Left colon (tissue), 2 donors: ENCODE measurements around the gene SIRT6. TPM values are rescaled to one million over a fixed set of nuclear protein-coding genes. Genes with fewer than 3 reads are reported as not detected.
A peak's percentile ranks its signal among the peaks of the same experiment; 100 is the strongest.
"Not testable (repeated sequence)": the region's sequence is repeated elsewhere in the genome, so short reads cannot be mapped to it uniquely, and the experiment has no call there.

Experiments used
- ATAC-seq: fragments of 200-7000 bp; cut with Tn5 transposase; one replicate; pipeline ENCODE4 v1.9.1; 2020; ENCODE audit warnings: mild to moderate bottlenecking, moderate library complexity
- DNase-seq, 2 donors: peaks; one replicate each; pipeline ENCODE4 v3.0.0-alpha.2; 2020
- intact Hi-C, 2 donors: fragments of 100-400 bp; cut with DNase I in 1 of 2; cut with micrococcal nuclease in 1 of 2; formaldehyde crosslinking; loops; one replicate each; pipeline versions ENCODE4 v1.11.2 to v1.14.0; 2022; cut with DNase I, micrococcal nuclease
- long read RNA-seq: library from polyadenylated mRNA; unstranded; transcript quantifications from one replicate; pipeline ENCODE4 v2.0.0, GENCODE V29; 2021
- total RNA-seq, 2 donors: library from RNA; stranded (reverse); fragmentation: NEBNext Ultra II Directional; extraction: Animal tissue kit (Norgen Biotek cat#: 25700); gene quantifications; one replicate each; pipeline ENCODE4 v1.2.1, GENCODE V29; 2021
- donor health status: DM: no; HTN: no; CAD: no.
- donor health status: DM: yes; HTN: yes; CAD: no.

SIRT6 gene
- total RNA-seq = 100 to 1,000 TPM in 1 of 2 donors, 10 to 100 TPM in 1; 96.1 to 149 TPM
- long read RNA-seq, transcript SIRT6-204 (2 exons, 371 nt) = major isoform, 6 of 13 reads
- long read RNA-seq, partial matches to known transcripts = 1 of 13 reads
- long read RNA-seq, other reads (novel, unspliced or antisense) = 3 of 13 reads

GRCh38 chr19:4182084-4182810, at the start of gene SIRT6, which contains the start of gene ANKRD24:
Gene SIRT6 (minus strand): TSS chr19:4182563. CDS start chr19:4182539, 24 bp downstream.
Gene ANKRD24 (plus strand): TSS chr19:4182689. CDS start chr19:4186426, 3,737 bp downstream.
- intact Hi-C loops = no loop called here
- ATAC-seq (peak; percentile 77), DNase-seq (peak; percentile 96 to 97)

- intact Hi-C loops, DNase-seq, ATAC-seq: not testable (repeated sequence)
Observed at GRCh38 chr19:4232139-4232538, 49.8 kb upstream of the SIRT6 start.

GRCh38 chr19:4231521-4231920, 49.2 kb upstream of the SIRT6 start:
- DNase-seq, intact Hi-C loops, ATAC-seq: not testable (repeated sequence)

GRCh38 chr19:4230237-4230636, 47.9 kb upstream of the SIRT6 start:
- intact Hi-C loops, DNase-seq, ATAC-seq: not testable (repeated sequence)

- intact Hi-C loops = no loop called here
- peak in 1 of 2 donors; percentile 18 for DNase-seq
- peak; percentile 28 for ATAC-seq
Observed at GRCh38 chr19:4229179-4229931, 47.0 kb upstream of the SIRT6 start, which contains the start of gene EBI3. Gene EBI3 (plus strand): TSS chr19:4229523. CDS start chr19:4229551, 28 bp downstream.

GRCh38 chr19:4228765-4229178, 46.4 kb upstream of the SIRT6 start:
- DNase-seq (no peak), ATAC-seq (no peak)
- intact Hi-C loops = no loop called here

GRCh38 chr19:4227771-4228170, 45.4 kb upstream of the SIRT6 start:
- DNase-seq = no peak
- intact Hi-C loops = no loop called here
- no peak for ATAC-seq

GRCh38 chr19:4225885-4226284, 43.5 kb upstream of the SIRT6 start:
- intact Hi-C loops = no loop called here
- ATAC-seq (no peak), DNase-seq (no peak)

- intact Hi-C loops = no loop called here
- no peak for DNase-seq
- no peak for ATAC-seq
Observed at GRCh38 chr19:4224470-4224869, 42.1 kb upstream of the SIRT6 start.

GRCh38 chr19:4220188-4220587, 37.8 kb upstream of the SIRT6 start:
- intact Hi-C loops = no loop called here
- DNase-seq = no peak
- no peak for ATAC-seq

- ATAC-seq, intact Hi-C loops, DNase-seq: not testable (repeated sequence)
Observed at GRCh38 chr19:4218523-4218922, 36.2 kb upstream of the SIRT6 start.

- intact Hi-C loops = no loop called here
- no peak for ATAC-seq
- DNase-seq = no peak
Observed at GRCh38 chr19:4217429-4218264, 35.3 kb upstream of the SIRT6 start.

- ATAC-seq = no peak
- no peak for DNase-seq
- intact Hi-C loops = no loop called here
Observed at GRCh38 chr19:4216846-4217245, 34.5 kb upstream of the SIRT6 start.

- DNase-seq (no peak), ATAC-seq (no peak)
- intact Hi-C loops = no loop called here
Observed at GRCh38 chr19:4215807-4216206, 33.4 kb upstream of the SIRT6 start.

GRCh38 chr19:4213116-4213515, 30.8 kb upstream of the SIRT6 start:
- DNase-seq (no peak), ATAC-seq (no peak)
- intact Hi-C loops = no loop called here

GRCh38 chr19:4210166-4210731, 27.9 kb upstream of the SIRT6 start:
- DNase-seq = no peak
- ATAC-seq = no peak
- intact Hi-C loops = no loop called here

- peak in 1 of 2 donors; percentile 59 for DNase-seq
- peak; percentile 82 for ATAC-seq
- intact Hi-C loops = loop anchor here in 1 of 2 donors (10.0 kb wide), 1 partner anchor 224 kb away; the partner anchor contains the start of gene EEF2
Observed at GRCh38 chr19:4208385-4209094, 26.2 kb upstream of the SIRT6 start.
